Raji (cell line): ENCODE results near the gene SLC25A12.

Experiments used
- POLR2A ChIP-seq: IDR thresholded peaks from 2 replicates; pipeline ENCODE4 v1.6.1; 2011; ENCODE audit warnings: low read depth, low read length, control low read depth; ENCODE audit not compliant: insufficient read depth

SLC25A12 gene

DNA sequence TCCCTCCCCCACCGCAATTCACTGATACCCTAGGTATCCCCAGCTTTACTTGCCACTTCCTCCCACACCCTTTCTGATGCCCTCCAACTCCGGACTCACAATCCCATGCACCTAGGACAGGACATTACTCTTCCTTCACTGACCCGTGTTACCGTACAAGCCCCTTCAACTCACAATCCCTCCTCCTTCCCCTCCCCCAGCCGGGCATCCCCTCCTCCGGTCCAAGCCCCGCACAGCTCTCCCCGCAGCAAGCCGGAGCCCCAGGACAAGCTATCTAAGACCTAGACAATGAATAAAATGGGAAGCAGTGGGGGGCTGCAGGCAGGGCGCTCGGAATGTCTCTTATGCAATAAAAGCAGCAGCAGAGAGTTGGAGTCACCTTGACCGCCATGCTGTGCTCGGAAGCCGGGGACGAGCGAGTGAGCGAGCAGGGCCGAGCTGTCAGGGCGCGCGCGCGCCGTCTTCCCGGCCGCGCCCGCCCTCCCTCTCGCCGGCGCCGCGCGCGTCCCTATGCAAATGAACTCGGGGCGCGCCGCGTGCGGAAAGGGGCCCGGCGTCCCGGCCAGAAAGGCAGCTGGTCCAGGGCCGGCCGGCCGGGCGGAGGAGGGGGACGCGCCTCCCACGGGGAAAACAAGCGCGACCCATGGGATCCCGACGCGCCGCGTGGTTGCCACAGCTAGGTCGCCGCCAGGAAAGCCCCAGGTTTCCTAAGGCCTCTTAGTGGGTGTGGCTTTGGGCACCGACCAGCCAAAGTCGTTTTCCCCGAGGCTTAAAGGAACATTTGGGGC, at the start of gene SLC25A12:
SLC25A12 (minus strand) TSS at position 421 of the 788 bp plus-strand sequence; CDS start at position 391, 30 bp downstream.
- TF ChIP-seq POLR2A = peak; percentile 92

DNA sequence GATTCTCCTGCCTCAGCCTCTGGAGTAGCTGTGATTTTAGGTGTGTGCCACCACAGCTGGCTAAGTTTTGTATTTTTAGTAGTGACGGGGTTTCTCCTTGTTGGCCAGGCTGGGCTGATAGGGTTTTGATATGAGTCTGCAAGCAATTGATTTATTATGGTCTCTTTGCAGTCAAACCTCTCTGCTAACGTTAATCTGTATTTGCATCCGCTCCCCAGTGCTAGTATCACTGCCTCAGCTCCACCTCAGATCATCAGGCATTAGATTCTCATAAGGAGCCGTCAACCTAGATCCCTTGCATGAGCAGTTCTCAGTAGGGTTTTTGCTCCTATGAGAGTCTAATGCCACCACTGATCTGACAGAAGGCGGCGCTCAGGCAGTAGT, 47.3 kb upstream of the SLC25A12 start:
- no peak for TF ChIP-seq POLR2A

DNA sequence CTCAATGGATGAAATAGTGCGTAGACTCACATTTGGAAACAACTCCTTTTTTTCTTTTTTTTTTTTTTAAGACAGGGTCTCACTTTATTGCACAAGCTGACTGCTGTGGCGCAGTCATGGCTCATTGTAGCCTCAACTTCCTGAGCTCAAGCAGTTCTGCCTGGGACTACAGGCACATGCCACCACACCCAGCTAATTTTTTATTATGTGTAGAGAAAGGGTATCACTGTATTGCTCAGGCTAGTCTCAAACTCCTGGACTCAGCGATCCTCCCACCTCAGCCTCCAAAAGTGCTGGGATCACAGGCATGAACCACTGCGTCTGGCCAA, 45.7 kb upstream of the SLC25A12 start:
- no peak for TF ChIP-seq POLR2A

DNA sequence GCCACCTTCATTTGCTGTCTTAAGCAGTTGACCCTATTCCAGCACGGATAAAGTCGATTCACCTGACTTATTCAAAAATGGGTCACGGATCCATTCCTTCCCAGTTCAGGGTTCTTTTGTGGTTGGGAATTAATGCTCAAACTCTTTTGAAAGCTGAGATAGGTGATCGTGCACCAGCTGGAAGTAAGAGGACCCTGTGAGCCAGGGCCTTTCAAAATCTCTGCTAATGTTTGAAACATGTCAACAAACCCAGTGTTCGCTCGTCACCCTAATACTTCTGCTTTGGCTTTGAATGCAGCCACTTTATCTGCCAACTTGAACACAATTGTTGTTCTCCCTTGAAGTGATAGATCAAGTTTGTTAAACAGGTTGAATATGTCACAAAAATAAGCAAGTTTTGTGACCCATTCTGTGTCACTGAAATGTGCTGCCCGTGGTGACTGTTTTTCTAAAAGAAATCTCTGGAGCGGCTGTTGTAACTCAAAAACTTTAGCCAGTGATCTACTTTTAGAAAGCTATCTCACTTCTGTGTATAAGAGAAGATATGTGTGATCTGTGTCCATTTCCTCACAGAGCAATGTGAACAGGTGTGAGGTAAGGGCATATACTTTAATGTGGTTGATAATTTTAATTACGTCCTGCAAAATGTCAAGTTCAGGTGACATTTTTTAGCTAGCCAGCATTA, 45.2 kb upstream of the SLC25A12 start:
- no peak for TF ChIP-seq POLR2A

- no peak for TF ChIP-seq POLR2A
Measured at GRCh38 chr2:171930385-171930784, 36.3 kb upstream of the SLC25A12 start.

DNA sequence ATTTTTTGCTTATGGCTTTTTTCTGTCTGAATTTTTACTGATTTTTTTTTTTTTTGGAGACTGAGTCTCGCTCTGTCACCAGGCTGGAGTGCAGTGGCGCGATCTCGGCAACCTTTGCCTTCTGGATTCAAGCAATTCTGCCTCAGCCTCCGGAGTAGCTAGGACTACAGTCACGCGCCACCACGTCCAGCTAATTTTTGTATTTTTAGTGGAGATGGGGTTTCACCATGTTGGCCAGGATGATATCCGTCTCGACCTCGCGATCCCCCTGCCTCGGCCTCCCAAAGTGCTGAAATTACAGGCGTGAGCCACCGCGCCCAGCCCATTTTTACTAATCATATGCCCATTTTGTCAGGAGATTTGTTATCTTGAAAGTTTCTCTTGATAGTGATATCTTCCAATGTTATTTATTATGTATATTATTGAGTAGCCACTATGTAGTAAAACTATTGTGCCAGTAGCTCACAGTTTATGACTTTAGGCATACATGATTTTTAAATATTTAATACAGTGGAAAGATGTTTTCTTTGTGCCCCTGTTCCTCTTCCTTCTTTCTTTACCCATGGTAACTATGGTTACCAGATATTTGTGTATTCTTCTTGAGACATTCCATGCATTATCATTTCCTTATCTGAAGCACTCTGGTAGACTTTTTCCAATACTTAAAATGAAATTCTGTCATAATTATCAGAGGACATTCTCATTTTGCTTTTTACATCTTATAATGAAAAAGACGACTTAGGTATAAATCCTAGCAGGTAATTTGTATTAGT, 30.3 kb upstream of the SLC25A12 start:
- no peak for TF ChIP-seq POLR2A

GRCh38 chr2:171923206-171923605, 29.2 kb upstream of the SLC25A12 start:
- no peak for TF ChIP-seq POLR2A

- TF ChIP-seq POLR2A = peak; percentile 89
Measured at GRCh38 chr2:171922230-171923022, 28.4 kb upstream of the SLC25A12 start, which contains the start of gene HAT1. TSS of gene HAT1 (plus strand) at chr2:171922461. CDS start at chr2:171922501, 40 bp downstream.

DNA sequence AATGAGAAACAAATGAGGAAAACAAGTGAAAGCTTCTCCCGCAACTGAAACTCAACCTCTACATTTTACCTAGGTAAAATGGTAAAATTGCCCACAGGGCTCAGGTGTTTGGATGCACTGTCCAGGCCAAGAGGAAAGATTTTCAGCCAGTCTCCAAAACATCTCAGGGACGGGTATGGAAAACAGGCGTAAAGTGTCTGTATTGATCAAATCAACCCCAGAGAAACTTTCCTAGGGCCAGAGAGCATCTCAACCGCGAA, 27.9 kb upstream of the SLC25A12 start:
- no peak for TF ChIP-seq POLR2A

DNA sequence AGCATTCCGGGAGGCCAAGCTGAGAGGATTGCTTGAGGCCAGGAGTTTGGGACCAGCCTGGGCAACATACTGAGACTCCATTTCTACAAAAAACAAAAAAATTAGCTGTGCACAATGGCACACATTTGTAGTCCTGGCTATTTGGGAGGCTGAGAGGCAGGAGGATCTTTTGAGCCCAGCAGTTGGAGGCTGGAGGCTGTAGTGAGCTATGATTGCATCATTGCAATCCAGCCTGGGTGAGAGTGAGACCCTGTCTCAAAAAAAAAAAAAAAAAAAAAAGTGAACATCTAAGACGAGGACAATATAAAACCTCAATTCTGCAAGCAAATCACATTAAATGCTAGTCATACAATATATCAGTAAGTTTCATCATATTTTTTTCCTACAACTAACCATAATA, 25.4 kb upstream of the SLC25A12 start:
- TF ChIP-seq POLR2A = no peak

- TF ChIP-seq POLR2A = no peak
Measured at GRCh38 chr2:171913517-171913916, 19.5 kb upstream of the SLC25A12 start.

DNA sequence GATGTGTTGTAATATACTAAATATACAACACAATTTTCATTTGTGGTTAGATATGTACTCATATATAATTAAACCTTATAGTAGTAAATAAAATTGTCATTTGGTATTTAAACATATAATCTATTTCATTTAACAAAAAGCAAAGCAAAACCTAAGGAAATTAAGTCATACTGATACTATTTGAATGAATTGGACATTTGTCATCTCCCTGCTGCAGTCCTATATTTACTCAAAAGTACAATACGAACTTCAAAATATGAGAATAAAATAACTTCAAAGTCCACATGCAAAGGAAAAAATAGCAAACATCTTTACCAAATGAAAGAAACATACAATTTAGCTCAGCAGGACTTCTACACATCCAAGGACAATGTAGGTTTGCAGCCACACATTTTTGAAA, 16.4 kb upstream of the SLC25A12 start:
- no peak for TF ChIP-seq POLR2A

GRCh38 chr2:171909266-171909665, 15.2 kb upstream of the SLC25A12 start:
- no peak for TF ChIP-seq POLR2A

GRCh38 chr2:171908235-171908634, 14.2 kb upstream of the SLC25A12 start:
- no peak for TF ChIP-seq POLR2A

DNA sequence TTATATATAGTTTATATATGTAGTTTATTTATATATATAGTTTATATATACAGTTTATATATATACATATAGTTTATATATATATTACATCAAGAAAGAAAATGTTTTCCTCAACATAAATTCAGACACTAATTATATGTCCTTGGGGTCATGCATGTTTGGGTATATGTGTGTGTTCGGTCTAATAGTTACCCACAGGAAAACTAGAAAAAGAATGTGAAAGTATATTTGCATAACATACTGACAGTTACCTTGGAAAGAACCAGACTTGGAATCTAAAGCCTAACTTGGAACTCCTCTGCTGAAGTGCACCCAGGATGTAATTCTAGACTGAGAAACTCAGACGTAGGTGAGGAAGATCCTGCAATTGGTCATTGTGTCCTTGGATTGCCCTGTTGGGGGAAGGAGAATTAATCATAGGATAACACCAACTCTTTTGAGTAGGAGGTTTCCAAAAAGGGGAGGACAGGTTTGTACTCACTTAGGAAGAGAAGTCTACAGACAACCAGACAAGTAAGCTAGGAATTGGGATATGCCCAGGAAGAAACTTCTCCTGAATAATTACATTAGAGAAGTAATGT, 8.9 kb upstream of the SLC25A12 start:
- TF ChIP-seq POLR2A = no peak

DNA sequence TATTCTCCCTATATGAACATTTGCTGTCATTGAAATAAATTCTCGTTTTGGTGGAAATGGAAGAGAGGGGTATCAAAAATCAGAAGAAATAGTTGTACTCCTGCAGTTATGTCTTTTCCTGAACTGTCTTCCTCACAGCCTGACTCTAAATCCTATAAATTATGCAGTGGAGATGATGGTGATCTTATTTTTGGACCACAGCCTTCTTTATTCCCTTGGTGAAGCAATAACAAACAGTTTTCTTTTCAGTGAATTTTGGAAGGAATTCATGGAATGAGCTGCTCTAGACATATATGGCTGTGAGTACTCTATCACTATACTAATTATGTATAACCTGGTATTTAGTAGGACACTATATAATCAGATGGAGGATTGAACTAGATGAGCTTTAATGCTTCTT, 1.7 kb upstream of the SLC25A12 start:
- TF ChIP-seq POLR2A = no peak

- no peak for TF ChIP-seq POLR2A
Measured at GRCh38 chr2:171894612-171894947, 536 bp upstream of the SLC25A12 start.
